Measurements from ENCODE around the gene KAT6B.

The KAT6B gene

GRCh38 chr10:75071756-75072155 is 245.4 kb downstream of the KAT6B start:
- H3K4me3 ChIP-seq (ENCODE audit: low read depth, low read length), result no peak overlapping the region
- TF ChIP-seq, protein P1, sequence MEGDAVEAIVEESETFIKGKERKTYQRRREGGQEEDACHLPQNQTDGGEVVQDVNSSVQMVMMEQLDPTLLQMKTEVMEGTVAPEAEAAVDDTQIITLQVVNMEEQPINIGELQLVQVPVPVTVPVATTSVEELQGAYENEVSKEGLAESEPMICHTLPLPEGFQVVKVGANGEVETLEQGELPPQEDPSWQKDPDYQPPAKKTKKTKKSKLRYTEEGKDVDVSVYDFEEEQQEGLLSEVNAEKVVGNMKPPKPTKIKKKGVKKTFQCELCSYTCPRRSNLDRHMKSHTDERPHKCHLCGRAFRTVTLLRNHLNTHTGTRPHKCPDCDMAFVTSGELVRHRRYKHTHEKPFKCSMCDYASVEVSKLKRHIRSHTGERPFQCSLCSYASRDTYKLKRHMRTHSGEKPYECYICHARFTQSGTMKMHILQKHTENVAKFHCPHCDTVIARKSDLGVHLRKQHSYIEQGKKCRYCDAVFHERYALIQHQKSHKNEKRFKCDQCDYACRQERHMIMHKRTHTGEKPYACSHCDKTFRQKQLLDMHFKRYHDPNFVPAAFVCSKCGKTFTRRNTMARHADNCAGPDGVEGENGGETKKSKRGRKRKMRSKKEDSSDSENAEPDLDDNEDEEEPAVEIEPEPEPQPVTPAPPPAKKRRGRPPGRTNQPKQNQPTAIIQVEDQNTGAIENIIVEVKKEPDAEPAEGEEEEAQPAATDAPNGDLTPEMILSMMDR (IDR thresholded peaks at IDR 0.05; ENCODE audit: insufficient read depth, low read depth, low read length, missing control alignments), result no peak
- no peak for DNase-seq (ENCODE audit: low read depth)

DNA sequence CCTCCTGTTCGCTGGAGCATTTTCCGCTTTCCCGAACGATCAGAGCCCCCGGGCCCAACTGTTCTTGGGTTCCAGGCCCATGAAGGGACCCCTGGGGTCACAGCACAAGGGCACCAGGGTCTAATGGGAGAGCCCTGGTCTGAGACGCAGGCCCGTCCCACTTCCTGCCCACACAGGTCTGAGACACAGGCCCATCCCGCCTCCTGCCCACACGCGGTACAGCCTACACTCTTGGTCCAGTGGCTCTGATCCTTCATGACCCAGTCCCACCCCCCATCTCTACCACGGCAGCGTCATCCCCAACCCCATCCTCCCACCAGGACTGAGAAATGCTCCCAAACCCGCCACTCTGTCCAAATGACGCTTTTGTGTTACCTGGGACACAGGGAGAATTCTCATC is 246.3 kb downstream of the KAT6B start:
- DNase-seq (ENCODE audit: low read depth), result no peak
- no peak overlapping the region for H3K4me3 ChIP-seq (ENCODE audit: low read depth, low read length)
- TF ChIP-seq, protein P1 (IDR thresholded peaks at IDR 0.05; ENCODE audit: insufficient read depth, low read depth, low read length, missing control alignments), result no peak

DNA sequence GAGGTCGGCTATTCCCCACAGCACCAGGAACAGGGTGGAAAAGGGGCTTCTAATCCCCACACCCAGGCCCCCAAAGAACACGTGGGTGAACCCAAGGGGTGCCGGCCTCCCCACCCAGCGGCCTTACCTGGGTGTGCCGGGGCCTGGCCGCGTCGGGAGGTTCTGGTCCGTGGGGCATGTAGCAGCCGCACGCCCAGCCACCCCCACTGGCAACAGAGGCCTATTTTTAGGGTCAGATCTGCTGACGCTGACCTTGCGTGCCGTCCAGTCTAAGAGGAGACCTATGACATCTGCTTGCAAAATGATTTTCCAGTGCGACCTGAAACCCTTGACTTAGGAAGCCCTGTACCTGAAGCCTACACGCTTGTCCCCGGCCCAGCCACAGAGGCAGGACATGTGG is 247.0 kb downstream of the KAT6B start:
- H3K4me3 ChIP-seq (ENCODE audit: low read depth, low read length), result no peak overlapping the region
- TF ChIP-seq, protein P1 (IDR thresholded peaks at IDR 0.05; ENCODE audit: insufficient read depth, low read depth, low read length, missing control alignments), result no peak
- DNase-seq (ENCODE audit: low read depth), result no peak

DNA sequence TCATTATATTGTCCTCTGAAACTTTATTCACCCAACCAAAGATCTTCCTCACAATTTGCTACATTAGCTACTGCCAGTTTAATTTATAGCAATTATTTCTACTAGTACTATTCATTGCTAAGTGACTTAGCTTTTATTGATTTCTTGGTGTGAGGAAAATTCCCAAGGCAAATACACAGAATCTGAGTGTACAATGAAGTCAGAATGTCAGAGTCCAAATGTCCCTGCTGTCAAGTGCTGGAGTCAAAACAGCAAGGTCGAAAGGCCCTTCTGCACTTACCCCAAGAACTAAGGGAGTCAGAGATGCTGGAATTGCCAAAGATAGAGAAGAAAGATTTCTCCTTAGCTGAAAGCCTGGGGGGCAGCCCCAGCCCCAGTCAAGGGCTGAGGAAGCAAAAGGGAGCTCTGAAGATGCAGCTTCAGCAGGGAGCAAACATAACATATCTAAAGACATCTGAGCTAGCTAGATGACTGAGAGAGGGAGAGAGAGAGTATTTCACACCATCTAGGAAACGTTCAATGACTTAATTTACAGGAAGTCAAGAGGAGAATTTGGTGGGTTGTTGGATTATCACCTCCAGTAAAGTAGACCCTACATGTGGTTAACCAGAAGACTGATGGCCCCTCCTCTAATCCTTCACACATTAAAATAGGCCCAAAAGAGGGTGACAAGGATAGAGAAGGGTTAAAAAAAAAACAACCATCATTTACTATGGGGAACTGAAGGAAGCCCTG is 248.5 kb downstream of the KAT6B start:
- DNase-seq (ENCODE audit: low read depth), result no peak
- TF ChIP-seq, protein P1 (IDR thresholded peaks at IDR 0.05; ENCODE audit: insufficient read depth, low read depth, low read length, missing control alignments), result no peak

DNA sequence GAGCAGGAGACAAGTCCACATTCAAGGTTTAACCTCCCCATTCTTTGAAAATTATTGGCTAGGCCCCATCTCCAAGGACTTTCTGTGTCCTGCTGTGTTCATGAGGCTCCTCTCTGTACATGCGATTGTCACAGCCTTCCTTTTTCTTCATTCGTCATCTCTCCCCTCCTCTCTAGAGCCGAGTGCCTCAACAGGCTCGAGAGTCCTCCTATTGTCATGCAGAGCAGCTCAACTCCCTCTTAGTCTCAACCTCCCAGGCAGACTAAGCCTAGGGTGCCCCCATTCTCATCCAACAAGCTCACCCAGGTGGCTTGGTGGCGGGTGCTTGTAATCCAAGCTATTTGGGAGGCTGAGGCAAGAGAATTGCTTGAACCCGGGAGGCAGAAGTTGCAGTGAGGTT is 249.9 kb downstream of the KAT6B start:
- DNase-seq (ENCODE audit: low read depth), result no peak
- no peak overlapping the region for H3K4me3 ChIP-seq (ENCODE audit: low read depth, low read length)
- TF ChIP-seq, protein P1 (IDR thresholded peaks at IDR 0.05; ENCODE audit: insufficient read depth, low read depth, low read length, missing control alignments), result no peak

More for the DNA sequence above, 248.5 kb downstream of the KAT6B start:
- H3K4me3 ChIP-seq (ENCODE audit: low read depth, low read length), result no peak overlapping the region

DNA sequence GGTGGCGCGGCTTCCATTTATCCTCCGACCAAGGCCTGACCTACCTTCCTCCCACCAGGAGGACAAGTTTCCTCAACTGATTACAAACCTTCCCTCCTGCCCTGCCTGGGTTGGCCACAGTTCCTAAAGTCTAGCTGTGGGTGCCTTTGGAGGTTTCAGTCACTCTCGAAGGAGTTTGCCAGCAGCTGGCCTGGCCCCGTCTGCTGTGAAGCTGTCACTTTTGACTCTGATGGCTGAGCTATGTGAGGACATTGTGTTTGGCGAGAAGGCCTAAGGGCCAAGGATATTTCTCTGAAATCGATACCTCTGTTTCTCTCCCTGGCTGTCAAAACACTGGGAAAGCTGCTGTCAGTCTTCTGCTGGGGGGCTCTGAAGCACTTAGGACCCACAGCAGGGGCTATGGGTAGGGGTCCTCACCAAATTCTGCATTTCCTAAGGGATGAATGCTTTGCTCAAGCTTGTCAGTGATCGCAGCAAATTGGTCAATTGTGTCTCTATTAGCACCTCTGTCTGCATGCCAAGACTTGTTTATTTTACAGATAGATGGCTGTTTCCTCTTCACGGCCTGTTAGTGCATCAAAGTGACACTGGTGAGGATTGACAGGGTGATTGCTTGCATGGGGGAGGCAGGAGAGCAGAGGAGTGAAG is 253.2 kb downstream of the KAT6B start:
- H3K4me3 ChIP-seq (ENCODE audit: low read depth, low read length), result no peak overlapping the region
- no peak for DNase-seq (ENCODE audit: low read depth)
- TF ChIP-seq, protein P1 (IDR thresholded peaks at IDR 0.05; ENCODE audit: insufficient read depth, low read depth, low read length, missing control alignments), result no peak
